ENCODE data around the gene CWC25.
"Not testable (repeated sequence)": the region's sequence is repeated elsewhere in the genome, so short reads cannot be mapped to it uniquely, and the experiment has no call there.

CWC25 gene

DNA sequence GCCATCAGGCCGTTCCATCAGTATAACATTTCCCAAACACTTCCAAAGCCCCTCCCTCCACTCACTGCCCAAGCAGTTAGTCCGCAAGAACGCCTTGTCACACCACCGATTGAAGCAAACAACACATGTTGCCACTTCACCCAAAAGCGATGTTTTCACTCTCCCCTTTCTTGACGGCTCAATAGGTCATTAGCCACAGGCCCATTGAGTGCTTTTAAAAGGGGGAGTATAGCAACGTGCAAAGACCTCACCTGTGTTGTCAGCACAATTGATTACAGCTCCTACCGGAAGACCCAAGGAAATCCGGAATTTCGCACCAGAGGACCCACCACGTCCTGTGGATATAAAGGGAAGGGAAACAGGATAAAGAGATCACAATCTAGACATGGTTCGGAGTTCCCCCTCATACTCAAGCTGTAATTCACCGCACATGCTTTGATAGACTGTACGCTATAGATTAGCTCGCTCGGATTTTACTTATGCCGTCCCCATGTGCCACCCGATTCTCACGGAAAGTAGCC lies 27.7 kb upstream of the CWC25 start:
- DNase-seq, result no peak

DNA sequence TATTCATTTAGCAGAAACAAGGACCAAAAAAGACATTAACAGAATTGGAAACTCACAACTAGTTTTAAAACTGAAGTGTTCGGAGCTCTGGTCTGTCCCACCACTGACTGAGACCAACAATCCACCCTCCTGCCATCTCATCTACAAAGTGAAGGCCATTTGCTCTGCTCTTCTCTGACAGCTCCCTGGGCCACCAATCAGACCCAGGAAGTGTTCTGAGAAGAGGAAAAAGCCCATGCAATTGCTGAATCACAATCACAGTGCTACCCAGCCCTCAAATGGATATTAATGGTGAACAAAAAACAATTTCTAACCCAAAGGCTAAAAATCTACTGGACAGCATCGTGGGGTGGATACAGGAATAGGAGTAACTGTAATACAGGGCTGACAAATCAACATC lies 26.3 kb upstream of the CWC25 start:
- no peak for DNase-seq

DNA sequence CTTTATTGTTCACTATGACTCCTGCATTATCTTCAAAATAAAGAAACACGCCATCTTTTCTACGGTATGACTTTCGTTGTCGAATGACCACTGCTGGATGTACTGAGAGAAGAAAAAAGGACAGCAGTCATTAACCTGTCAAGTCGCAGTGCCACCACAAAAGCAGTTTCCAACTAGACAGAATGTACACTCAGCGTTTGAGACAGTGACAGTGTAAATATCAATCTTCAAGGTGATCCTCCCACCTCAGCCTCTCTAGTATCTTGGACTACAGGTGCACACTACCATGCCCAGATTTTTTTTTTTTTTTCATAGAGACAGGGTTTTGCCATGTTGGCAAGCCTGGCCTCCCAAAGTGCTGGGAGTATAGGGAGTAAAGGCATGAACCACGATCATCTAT lies 25.3 kb upstream of the CWC25 start:
- no peak for DNase-seq

DNA sequence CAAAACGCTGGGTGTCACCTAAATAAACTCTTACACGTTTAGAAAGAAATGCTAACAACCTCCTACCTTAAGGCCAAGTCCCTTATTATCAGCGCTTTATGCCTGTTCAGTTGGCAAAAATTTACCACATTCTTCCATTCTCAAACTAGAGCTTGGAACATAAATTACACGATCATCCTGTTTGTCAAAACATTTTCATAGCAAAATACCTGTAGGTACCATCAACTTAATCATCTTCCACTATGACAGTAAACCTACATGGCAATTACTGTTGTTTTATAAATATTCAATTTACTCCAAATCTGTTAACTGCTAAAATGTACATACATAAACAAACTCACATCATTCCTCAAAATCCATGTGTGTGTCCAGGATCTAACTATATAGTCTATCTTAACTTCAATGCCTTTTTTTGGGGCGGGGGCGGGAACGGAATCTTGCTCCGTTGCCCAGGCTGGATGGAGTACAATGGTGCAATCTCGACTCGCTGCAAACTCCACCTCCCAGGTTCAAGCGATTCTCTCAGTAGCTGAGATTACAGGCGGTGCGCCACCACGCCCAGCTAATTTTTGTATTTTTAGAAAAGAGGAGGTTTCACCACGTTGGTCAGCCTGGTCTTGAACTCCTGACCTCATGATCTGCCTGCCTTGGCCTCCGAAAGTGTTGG lies 24.0 kb upstream of the CWC25 start:
- DNase-seq, result no peak

DNA sequence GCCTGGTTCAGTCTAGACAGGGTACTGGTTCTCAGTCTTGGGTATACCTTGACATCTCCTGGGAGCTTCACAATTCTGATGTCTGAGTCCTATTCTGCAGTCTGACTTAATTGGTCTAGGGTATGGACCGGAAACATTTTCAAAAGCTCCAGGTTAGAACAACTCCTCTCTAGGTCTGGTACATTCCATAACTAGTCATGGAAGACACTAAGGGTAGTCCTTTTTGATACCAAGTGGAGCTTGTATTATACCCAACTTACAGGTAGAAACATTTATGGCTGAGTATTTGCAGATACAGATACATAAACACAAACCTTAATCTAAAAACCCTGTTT lies 23.4 kb upstream of the CWC25 start:
- no peak for DNase-seq

DNA sequence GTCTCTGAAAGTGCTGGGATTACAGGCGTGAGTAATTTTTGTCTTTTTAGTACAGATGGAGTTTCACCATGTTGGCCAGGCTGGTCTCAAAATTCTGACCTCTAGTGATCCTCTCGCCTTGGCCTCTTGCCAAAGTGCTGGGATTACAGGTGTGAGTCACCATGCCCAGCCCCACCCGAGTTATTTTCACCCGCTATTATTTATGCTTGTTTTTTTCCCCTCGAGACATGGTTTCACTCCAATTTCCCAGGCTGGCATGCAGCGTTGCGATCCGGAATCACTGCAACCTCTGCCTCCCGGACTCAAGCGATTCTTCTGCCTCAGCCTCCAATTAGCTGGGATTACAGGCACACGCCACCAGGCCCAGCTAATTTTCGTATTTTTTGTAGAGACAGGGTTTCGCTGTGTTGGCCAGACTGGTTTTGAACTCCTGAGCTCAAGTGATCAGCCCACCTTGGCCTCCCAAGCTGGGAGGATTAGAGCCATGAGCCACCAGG lies 19.2 kb upstream of the CWC25 start:
- no peak for DNase-seq

DNA sequence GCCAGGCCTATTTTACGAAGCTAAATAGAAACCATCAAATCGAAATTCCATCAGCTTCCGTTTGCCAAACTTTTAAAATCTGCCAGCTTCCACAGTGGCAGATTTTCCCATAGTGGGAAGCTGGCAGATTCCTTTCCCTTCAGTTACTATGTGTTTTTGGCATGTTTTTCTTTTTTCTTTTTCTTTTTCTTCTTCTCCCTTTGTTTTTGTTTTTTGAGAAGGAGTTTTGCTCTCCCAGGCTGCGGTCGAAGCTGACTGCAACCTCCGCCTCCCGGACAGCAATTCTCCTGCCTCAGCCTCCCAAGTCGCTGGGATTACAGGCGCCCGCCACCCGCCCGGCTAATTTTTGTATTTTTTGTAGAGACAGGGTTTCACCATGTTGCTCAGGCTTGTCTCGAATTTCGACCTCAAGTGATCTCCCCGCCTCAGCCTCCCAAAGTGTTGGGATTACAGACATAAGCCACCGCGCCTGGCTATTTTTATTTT lies 684 bp upstream of the CWC25 start:
- DNase-seq, result no peak

DNA sequence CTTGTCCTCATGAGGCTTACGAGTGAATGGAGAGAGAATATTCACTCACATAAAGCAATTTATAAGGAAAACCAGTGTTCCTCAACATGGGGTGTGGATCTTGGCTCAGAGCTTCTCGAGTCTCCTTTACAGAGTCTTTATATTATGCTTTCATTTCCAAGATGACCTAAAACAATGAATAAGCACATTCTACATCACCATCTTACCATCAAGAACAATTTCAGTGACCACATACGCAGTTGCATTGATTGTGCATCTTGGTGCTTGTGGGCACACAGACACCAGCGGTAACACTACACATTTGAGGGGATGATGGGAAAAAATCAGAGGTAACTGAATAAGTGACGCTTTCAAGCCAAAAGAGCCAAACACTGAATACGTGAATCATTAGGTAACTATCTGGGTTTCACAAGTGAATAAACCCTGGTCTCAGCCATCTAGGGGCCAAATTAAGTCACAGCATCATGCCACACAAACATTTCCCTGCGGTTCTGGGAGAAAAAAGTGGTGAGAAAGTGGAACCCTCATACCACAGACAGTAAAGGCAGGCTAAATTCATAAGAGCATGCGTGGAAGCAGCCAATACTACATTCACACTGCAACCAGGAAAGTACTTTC lies 9.4 kb downstream of the CWC25 start:
- DNase-seq, result no peak

DNA sequence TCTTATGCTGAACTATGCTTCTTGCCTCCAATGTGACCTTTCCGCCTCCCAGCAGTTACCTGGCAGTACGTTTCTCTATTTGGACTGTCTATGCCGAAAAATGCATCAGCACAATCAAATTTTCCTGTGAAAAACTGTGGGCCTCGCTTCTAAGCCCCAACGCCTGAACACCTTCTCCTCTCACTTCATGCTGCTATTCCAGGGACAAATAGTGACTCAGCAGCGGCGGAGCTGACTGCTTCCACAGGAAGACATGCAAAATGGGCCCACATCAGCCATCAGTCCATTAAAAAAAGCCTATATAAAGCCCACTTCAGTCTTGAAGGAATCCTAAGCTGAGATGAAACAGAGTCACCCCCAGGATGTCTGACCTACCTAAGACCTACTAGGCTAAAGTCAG lies 15.3 kb downstream of the CWC25 start:
- DNase-seq, result no peak

DNA sequence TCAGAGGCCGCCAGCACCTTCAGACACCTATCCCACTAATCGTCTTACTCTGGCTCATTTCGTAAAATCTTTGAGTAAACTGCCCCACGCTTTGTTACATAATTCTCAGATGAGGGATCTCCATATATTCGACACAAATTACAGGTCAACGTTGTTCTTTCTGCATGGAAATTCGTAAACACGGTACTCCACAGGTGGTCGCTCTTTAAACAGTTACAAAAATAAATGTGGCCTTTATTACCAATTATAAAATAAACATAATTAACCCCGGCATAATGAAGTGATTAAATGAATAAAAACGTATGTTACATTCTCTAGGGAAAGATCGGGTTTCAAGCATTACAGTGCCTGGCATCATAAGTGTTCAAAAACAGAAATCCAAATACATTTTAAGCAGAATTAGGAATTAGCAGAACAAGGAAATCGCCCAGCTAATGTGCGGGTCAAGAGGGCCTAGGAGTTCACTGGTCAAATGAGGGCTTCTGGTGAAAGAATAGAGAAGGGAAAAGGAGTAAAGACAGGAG lies 24.8 kb downstream of the CWC25 start:
- DNase-seq, result no peak

DNA sequence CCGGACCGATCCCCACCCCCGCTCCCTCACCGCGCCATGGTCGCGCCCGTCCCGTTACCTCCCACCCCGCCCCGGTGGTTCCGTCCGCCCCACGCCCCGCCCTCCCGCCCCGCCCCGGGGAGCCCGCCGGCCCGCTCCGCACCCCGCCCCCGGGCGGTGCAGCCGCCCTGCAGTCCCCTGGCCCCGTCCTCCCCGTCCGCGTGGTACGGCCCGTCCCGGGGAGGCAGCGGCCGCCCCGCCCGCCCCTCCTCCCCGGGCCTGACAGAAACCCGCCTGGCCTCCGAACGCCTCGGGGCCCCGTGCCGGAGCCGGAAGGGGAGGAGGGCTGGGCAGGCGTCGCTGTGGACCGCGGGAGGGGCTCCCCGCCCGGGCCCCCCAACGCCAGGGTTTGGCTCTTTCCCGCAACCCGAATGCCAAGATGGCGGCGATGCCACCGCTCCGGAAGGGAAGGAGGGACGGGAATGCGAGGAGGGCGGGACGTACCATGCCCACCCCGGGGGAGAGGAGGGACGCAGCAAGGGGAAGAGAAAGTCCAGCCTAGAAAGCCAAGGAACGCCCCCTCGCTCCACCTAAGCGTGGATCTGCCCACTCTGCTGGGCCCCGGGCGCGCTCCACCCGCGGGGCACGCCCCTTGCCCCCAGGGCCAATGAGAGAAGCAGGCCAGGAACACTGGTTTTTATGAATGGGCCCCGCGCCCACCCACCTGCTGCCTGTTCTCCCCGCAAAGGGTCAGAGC lies 25.5 kb downstream of the CWC25 start, which contains the start of gene PIP4K2B:
PIP4K2B (minus strand) TSS at position 56 of the 736 bp plus-strand sequence. CDS start 132 bp downstream, outside the sequence.
- DNase-seq, result peak; percentile 96

DNA sequence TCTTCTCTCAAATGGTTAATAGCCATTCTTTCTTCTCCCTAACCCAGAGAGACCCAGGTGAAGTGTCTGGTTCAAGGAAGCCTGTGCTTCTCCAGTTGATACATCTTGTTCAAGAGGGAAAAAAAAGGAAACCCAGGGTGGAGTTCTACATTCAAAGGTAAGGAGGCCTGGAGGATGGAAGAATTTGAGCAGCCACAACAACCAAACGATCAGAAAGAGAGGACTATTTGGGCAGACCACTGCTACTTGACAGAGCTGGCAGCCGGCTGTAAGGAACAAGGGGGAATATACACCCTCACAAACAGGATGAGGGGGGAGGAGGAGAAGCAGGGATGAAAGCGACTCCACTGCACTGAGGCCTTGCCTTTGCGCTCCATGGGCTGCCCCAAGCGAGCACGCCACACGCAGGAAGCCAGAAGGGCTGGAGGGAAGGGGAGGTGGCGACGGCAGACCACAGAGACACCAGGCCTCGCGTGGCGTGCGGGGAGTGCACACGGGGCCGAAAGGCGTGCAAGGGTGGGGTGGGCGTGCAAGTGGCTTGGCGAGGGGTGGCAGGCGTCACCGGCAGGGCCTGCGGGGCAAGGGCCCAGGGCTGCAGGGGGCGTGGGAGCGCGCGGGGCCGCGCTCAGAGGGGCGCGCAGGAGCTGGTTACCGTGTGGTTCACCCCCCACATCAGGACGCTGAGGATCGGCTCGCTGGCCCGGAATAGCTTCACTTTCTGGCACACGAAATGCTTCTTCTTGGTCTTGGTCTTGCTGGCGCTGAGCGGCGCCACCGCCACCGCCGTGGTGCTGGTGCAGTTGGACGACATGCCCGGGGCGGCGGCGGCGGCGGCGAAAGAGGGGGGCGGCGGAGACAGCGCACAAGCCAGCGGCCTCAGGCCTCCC lies 26.3 kb downstream of the CWC25 start:
- peak; percentile 9 for DNase-seq

DNA sequence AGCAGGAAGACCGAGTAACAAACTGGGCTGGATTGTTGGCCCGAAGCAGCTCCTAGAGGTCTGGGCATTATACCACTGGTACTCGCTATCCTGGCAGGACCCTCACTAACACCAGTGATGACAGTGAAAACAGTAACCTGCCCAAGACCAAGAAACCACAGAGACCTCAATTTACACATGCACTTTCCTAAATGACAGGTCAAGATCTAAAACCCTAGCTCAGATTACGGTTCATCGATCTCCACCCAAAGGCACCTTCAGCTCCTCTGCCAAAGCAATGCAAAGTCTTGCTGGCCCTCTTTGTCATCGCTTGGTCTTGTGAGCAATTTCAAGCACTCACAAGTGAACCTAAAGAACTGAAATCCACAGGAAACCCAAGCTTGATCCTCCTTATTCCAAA lies 27.3 kb downstream of the CWC25 start:
- DNase-seq, result no peak

DNA sequence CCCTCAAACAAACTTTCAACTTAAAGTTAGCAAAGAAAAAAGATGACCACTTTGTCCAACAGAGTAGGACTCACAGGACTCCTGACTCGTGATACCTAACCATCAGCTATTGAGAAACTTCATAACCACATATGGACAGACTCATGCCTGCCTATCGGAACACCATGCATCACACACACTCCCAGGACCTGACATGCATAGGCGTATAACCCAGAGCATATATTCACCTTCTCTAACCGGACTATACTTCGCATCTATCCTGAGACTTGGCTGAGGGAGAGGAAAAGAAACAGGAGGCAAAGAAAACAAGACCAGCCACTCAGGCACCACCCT lies 28.0 kb downstream of the CWC25 start:
- no peak for DNase-seq

DNA sequence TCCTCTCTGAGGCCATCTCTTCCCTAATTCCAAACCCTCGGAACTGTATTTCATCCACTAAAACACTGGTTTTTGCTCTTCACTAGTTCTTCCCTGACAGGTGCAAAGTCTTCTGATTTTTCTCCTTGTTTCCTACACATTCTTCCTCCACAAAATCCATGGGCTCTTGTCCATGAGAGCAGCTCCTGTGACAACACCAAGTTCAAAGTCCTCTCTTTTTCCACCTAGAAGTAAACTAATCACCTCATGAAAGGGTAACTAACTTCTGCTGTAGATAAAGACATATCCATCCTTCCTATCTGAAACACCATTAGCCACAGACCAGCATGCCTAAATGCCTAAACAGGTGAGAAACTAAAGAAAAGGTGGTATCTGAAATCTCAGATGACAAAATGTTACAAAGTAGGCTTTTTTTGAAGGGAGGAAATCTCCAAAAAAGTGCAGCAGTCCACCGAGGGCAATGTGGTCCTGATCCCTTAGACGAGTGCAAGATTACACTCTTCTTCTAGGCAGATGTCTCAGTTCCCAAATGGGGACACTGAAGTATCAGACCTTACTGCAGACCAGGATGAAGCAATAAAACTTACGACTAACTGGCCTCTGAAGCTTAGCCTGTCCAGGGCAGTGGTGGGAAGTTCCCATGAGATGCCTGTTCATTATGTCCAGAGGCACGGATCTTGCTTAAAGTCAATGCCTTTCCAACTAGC lies 28.5 kb downstream of the CWC25 start:
- DNase-seq, result no peak

DNA sequence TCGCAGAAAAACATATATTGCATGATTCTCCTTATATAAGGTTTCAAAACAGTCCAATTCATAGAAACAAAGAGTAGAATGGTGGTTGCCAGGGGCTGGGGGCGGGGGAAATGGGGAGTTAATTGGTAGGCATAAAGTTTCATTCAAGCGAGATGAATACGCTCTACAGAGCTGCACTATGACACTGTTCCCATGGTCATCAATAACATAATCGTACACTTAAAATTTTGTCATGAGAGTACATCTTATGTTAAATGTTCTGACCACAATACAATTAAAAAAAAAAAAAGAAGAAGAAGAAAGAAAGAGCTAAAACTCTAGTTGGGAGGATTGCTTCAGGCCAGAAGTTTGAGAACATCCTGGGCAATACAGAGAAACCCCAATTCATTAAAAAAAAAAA lies 30.9 kb downstream of the CWC25 start:
- no peak for DNase-seq

DNA sequence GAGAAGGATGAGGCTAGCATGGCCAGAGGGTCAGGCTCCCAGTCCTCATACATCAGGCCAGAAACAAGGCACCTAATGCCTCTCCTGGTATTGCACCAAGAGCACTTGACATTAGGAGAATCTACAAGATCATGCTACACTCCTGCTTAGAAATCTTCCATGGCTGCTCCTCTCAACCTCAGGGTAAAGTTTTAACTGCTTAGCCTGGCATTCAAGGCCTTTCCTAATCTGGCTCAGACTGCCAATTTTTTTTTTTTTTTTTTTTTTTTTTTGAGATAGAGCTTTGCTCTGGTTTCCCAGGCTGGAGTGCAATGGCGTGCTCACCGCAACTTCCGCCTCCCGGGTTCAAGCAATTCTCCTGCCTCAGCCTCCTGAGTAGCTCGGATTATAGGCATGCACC lies 34.0 kb downstream of the CWC25 start:
- DNase-seq, result no peak

DNA sequence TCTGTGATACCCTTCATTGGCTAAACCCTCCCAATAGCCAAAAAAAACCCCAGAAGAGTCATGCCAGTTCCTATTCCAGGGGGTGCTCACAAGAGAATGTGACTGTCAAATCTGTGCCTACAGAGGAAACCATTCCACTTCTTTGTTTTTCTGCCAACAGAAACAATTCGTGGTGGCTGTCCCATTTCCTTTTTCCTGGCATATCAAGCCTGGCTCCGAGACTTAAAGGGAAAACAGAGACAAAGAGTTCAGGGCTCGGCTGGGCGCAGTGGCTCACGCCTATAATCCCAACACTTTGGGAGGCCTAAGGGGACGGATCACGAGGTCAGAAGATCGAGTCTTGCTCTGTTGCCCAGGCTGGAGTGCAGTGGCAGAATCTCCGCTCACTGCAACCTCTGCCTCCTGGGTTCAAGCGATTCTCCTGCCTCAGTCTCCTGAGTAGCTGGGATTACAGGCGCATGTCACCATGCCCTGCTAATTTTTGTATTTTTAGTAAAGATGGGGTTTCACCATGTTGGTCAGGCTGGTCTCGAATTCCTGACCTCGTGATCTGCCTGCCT lies 34.9 kb downstream of the CWC25 start:
- not testable (repeated sequence) for DNase-seq

DNA sequence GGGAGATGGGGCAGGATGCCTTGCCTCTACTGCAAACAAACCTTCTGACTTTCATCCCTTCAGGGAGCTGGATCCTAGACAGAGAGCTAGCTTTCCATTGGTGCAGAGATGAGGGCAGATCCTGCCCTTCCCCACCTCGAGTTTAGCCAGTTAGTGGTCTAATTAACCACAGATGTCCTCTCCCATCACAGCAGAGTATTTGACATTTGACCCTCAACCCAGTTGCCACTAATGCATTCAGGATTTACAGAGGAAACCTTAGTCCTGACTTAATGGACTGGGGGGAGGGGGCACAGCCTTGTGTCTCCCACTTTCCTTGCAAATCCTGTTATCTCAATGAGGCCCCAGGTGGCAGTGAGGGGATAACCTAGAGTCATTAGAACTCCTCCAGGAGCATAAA lies 35.9 kb downstream of the CWC25 start:
- DNase-seq, result no peak

DNA sequence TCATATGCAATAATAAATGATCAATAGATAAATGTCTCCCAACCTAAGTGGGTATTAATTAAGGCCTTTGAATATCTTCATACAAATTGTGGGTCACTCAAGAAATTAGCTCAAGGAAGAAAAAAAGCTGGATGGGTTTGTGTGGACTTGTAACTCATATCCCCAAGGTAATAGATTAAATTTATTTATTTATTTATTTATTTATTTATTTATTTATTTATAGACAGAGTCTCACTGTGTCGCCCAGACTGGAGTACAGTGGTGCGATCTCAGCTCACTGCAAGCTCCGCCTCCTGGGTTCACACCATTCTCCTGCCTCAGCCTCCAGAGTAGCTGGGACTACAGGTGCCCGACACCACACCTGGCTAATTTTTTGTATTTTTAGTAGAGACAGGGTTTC lies 37.1 kb downstream of the CWC25 start:
- not testable (repeated sequence) for DNase-seq

DNA sequence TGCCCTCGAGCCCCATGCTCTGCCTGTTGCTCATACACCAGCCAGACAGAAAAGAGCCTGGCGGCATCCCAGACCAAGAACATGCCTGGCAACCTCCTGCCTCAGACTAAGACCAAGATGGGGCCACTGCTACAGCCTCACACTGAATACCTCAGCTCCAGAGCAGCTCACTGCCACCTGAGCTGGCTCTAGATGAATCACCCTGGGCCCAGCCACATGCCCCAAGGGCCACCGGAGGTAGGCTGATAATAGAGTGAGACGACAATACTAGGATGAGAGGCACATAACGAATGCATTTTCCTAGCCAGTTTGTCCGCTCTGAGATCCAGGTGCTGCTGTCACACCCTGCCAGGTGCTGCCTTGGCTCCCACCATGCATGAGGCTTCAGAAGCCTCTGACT lies 38.7 kb downstream of the CWC25 start:
- DNase-seq, result no peak

DNA sequence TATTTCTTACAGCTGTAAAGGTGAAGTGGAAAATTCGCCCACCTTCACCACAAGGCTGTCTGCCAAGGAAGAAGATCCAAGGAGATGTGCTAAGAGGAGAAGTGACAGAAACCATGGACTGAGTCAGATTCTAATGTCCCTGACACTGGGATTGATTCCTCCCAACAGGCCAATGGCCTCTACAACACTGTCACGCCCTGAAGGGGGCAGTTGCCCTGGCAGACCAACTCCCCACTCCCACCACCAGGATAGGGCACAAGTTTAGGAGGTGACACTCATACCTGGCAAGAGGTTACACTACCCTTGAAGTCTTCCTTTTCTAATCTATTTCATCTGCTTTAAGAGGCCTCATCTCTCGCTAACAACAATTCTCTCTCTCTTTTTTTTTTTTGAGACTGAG lies 41.9 kb downstream of the CWC25 start:
- DNase-seq, result no peak

Measured in NCI-H1105 treated with DMSO at 0.1 percent for 48 hours (cell line).